ENCODE results near the gene BMP2K.

Gene BMP2K

GRCh38 chr4:78749258-78749971 lies 26.7 kb upstream of the BMP2K start:
- Histone ChIP-seq H3K4me3 (ENCODE audit: low read length in 2 of 2) (no peak overlapping the region), H3K27me3 (ENCODE audit: control insufficient read depth in 1 of 2, insufficient read depth in 2 of 2, low read length in 2 of 2) (no peaks in the 10 kb centered on the region), H3K27ac (ENCODE audit: low read length) (no peak overlapping the region), H3K9ac (ENCODE audit: low read length in 2 of 2) (no peak overlapping the region), H3K4me1 (ENCODE audit: control insufficient read depth, insufficient read depth, low read length) (no peaks in the 10 kb centered on the region), H3K36me3 (ENCODE audit: control insufficient read depth in 2 of 2, insufficient read depth in 2 of 2, low read length in 2 of 2) (no peaks in the 10 kb centered on the region), H3K9me3 (ENCODE audit: control insufficient read depth in 2 of 2, low read length in 2 of 2) (no peaks in the 10 kb centered on the region)

GRCh38 chr4:78749972-78750727 lies 26.0 kb upstream of the BMP2K start:
- H3K27me3 ChIP-seq (ENCODE audit: control insufficient read depth in 1 of 2, insufficient read depth in 2 of 2, low read length in 2 of 2) = no peaks in the 10 kb centered on the region
- H3K9ac ChIP-seq (ENCODE audit: low read length in 2 of 2) = no peak overlapping the region
- no peaks in the 10 kb centered on the region for H3K36me3 ChIP-seq (ENCODE audit: control insufficient read depth in 2 of 2, insufficient read depth in 2 of 2, low read length in 2 of 2)
- no peak overlapping the region for H3K27ac ChIP-seq (ENCODE audit: low read length)
- no peak overlapping the region for H3K4me3 ChIP-seq (ENCODE audit: low read length in 2 of 2)
- no peaks in the 10 kb centered on the region for H3K9me3 ChIP-seq (ENCODE audit: control insufficient read depth in 2 of 2, low read length in 2 of 2)
- H3K4me1 ChIP-seq (ENCODE audit: control insufficient read depth, insufficient read depth, low read length) = no peaks in the 10 kb centered on the region

GRCh38 chr4:78753091-78753490 lies 23.1 kb upstream of the BMP2K start:
- Histone ChIP-seq H3K4me1 (ENCODE audit: control insufficient read depth, insufficient read depth, low read length) (no peaks in the 10 kb centered on the region), H3K36me3 (ENCODE audit: control insufficient read depth in 2 of 2, insufficient read depth in 2 of 2, low read length in 2 of 2) (no peaks in the 10 kb centered on the region), H3K9me3 (ENCODE audit: control insufficient read depth in 2 of 2, low read length in 2 of 2) (no peaks in the 10 kb centered on the region), H3K27ac (ENCODE audit: low read length) (no peak overlapping the region), H3K4me3 (ENCODE audit: low read length in 2 of 2) (no peak overlapping the region), H3K27me3 (ENCODE audit: control insufficient read depth in 1 of 2, insufficient read depth in 2 of 2, low read length in 2 of 2) (no peaks in the 10 kb centered on the region), H3K9ac (ENCODE audit: low read length in 2 of 2) (no peak overlapping the region)

- Histone ChIP-seq H3K9ac (ENCODE audit: low read length in 2 of 2) (no peak overlapping the region), H3K4me3 (ENCODE audit: low read length in 2 of 2) (no peak overlapping the region), H3K27me3 (ENCODE audit: control insufficient read depth in 1 of 2, insufficient read depth in 2 of 2, low read length in 2 of 2) (no peaks in the 10 kb centered on the region), H3K36me3 (ENCODE audit: control insufficient read depth in 2 of 2, insufficient read depth in 2 of 2, low read length in 2 of 2) (no peaks in the 10 kb centered on the region), H3K9me3 (ENCODE audit: control insufficient read depth in 2 of 2, low read length in 2 of 2) (no peaks in the 10 kb centered on the region), H3K27ac (ENCODE audit: low read length) (no peak overlapping the region), H3K4me1 (ENCODE audit: control insufficient read depth, insufficient read depth, low read length) (no peaks in the 10 kb centered on the region)
These were observed 21.3 kb upstream of the BMP2K start for GRCh38 chr4:78754872-78755271.

- no peaks in the 10 kb centered on the region for H3K9me3 ChIP-seq (ENCODE audit: control insufficient read depth in 2 of 2, low read length in 2 of 2)
- no peak overlapping the region for H3K9ac ChIP-seq (ENCODE audit: low read length in 2 of 2)
- no peak overlapping the region for H3K4me3 ChIP-seq (ENCODE audit: low read length in 2 of 2)
- H3K27ac ChIP-seq (ENCODE audit: low read length) = no peak overlapping the region
- H3K4me1 ChIP-seq (ENCODE audit: control insufficient read depth, insufficient read depth, low read length) = no peaks in the 10 kb centered on the region
- H3K36me3 ChIP-seq (ENCODE audit: control insufficient read depth in 2 of 2, insufficient read depth in 2 of 2, low read length in 2 of 2) = no peaks in the 10 kb centered on the region
- H3K27me3 ChIP-seq (ENCODE audit: control insufficient read depth in 1 of 2, insufficient read depth in 2 of 2, low read length in 2 of 2) = no peaks in the 10 kb centered on the region
These were observed 20.0 kb upstream of the BMP2K start for GRCh38 chr4:78756137-78756536.

- H3K9ac ChIP-seq (ENCODE audit: low read length in 2 of 2) = no peak overlapping the region
- H3K4me1 ChIP-seq (ENCODE audit: control insufficient read depth, insufficient read depth, low read length) = no peaks in the 10 kb centered on the region
- no peaks in the 10 kb centered on the region for H3K36me3 ChIP-seq (ENCODE audit: control insufficient read depth in 2 of 2, insufficient read depth in 2 of 2, low read length in 2 of 2)
- H3K27ac ChIP-seq (ENCODE audit: low read length) = no peak overlapping the region
- H3K4me3 ChIP-seq (ENCODE audit: low read length in 2 of 2) = no peak overlapping the region
- no peaks in the 10 kb centered on the region for H3K27me3 ChIP-seq (ENCODE audit: control insufficient read depth in 1 of 2, insufficient read depth in 2 of 2, low read length in 2 of 2)
- no peaks in the 10 kb centered on the region for H3K9me3 ChIP-seq (ENCODE audit: control insufficient read depth in 2 of 2, low read length in 2 of 2)
These were observed 19.4 kb upstream of the BMP2K start for GRCh38 chr4:78756776-78757175.

GRCh38 chr4:78757574-78757973 lies 18.6 kb upstream of the BMP2K start:
- H3K27me3 ChIP-seq (ENCODE audit: control insufficient read depth in 1 of 2, insufficient read depth in 2 of 2, low read length in 2 of 2) = no peaks in the 10 kb centered on the region
- H3K4me1 ChIP-seq (ENCODE audit: control insufficient read depth, insufficient read depth, low read length) = no peaks in the 10 kb centered on the region
- no peak overlapping the region for H3K27ac ChIP-seq (ENCODE audit: low read length)
- H3K36me3 ChIP-seq (ENCODE audit: control insufficient read depth in 2 of 2, insufficient read depth in 2 of 2, low read length in 2 of 2) = no peaks in the 10 kb centered on the region
- H3K9ac ChIP-seq (ENCODE audit: low read length in 2 of 2) = no peak overlapping the region
- no peak overlapping the region for H3K4me3 ChIP-seq (ENCODE audit: low read length in 2 of 2)
- H3K9me3 ChIP-seq (ENCODE audit: control insufficient read depth in 2 of 2, low read length in 2 of 2) = no peaks in the 10 kb centered on the region

- H3K27ac ChIP-seq (ENCODE audit: low read length) = no peak overlapping the region
- no peaks in the 10 kb centered on the region for H3K36me3 ChIP-seq (ENCODE audit: control insufficient read depth in 2 of 2, insufficient read depth in 2 of 2, low read length in 2 of 2)
- no peaks in the 10 kb centered on the region for H3K4me1 ChIP-seq (ENCODE audit: control insufficient read depth, insufficient read depth, low read length)
- no peak overlapping the region for H3K9ac ChIP-seq (ENCODE audit: low read length in 2 of 2)
- no peaks in the 10 kb centered on the region for H3K9me3 ChIP-seq (ENCODE audit: control insufficient read depth in 2 of 2, low read length in 2 of 2)
- no peaks in the 10 kb centered on the region for H3K27me3 ChIP-seq (ENCODE audit: control insufficient read depth in 1 of 2, insufficient read depth in 2 of 2, low read length in 2 of 2)
- no peak overlapping the region for H3K4me3 ChIP-seq (ENCODE audit: low read length in 2 of 2)
These were observed 18.1 kb upstream of the BMP2K start for GRCh38 chr4:78758085-78758484.

GRCh38 chr4:78762529-78762928 lies 13.6 kb upstream of the BMP2K start:
- H3K27ac ChIP-seq (ENCODE audit: low read length) = no peak overlapping the region
- H3K4me3 ChIP-seq (ENCODE audit: low read length in 2 of 2) = no peak overlapping the region
- H3K36me3 ChIP-seq (ENCODE audit: control insufficient read depth in 2 of 2, insufficient read depth in 2 of 2, low read length in 2 of 2) = no peaks in the 10 kb centered on the region
- H3K27me3 ChIP-seq (ENCODE audit: control insufficient read depth in 1 of 2, insufficient read depth in 2 of 2, low read length in 2 of 2) = no peaks in the 10 kb centered on the region
- H3K4me1 ChIP-seq (ENCODE audit: control insufficient read depth, insufficient read depth, low read length) = no peaks in the 10 kb centered on the region
- H3K9ac ChIP-seq (ENCODE audit: low read length in 2 of 2) = no peak overlapping the region
- H3K9me3 ChIP-seq (ENCODE audit: control insufficient read depth in 2 of 2, low read length in 2 of 2) = no peaks in the 10 kb centered on the region

GRCh38 chr4:78763251-78763650 lies 12.9 kb upstream of the BMP2K start:
- Histone ChIP-seq H3K27me3 (ENCODE audit: control insufficient read depth in 1 of 2, insufficient read depth in 2 of 2, low read length in 2 of 2) (no peaks in the 10 kb centered on the region), H3K4me1 (ENCODE audit: control insufficient read depth, insufficient read depth, low read length) (no peaks in the 10 kb centered on the region), H3K4me3 (ENCODE audit: low read length in 2 of 2) (no peak overlapping the region), H3K27ac (ENCODE audit: low read length) (no peak overlapping the region), H3K36me3 (ENCODE audit: control insufficient read depth in 2 of 2, insufficient read depth in 2 of 2, low read length in 2 of 2) (no peaks in the 10 kb centered on the region), H3K9ac (ENCODE audit: low read length in 2 of 2) (no peak overlapping the region), H3K9me3 (ENCODE audit: control insufficient read depth in 2 of 2, low read length in 2 of 2) (no peaks in the 10 kb centered on the region)

GRCh38 chr4:78763763-78764387 lies 12.3 kb upstream of the BMP2K start:
- Histone ChIP-seq H3K27ac (ENCODE audit: low read length) (no peak overlapping the region), H3K9me3 (ENCODE audit: control insufficient read depth in 2 of 2, low read length in 2 of 2) (no peaks in the 10 kb centered on the region), H3K9ac (ENCODE audit: low read length in 2 of 2) (no peak overlapping the region), H3K27me3 (ENCODE audit: control insufficient read depth in 1 of 2, insufficient read depth in 2 of 2, low read length in 2 of 2) (no peaks in the 10 kb centered on the region), H3K36me3 (ENCODE audit: control insufficient read depth in 2 of 2, insufficient read depth in 2 of 2, low read length in 2 of 2) (no peaks in the 10 kb centered on the region), H3K4me3 (ENCODE audit: low read length in 2 of 2) (no peak overlapping the region), H3K4me1 (ENCODE audit: control insufficient read depth, insufficient read depth, low read length) (no peaks in the 10 kb centered on the region)
